Aorta (tissue), 5 donors: ENCODE data around the gene GFRA1. TPM values are rescaled to one million over a fixed set of nuclear protein-coding genes. Genes with fewer than 3 reads are reported as not detected.
"Not testable (repeated sequence)": the region's sequence is repeated elsewhere in the genome, so short reads cannot be mapped to it uniquely, and the experiment has no call there.

Experiments used
- ATAC-seq: fragments of 200-7000 bp; cut with Tn5 transposase; one replicate; pipeline ENCODE4 v1.9.1; 2022; ENCODE audit warnings: moderate library complexity; ENCODE audit not compliant: low FRiP score
- DNase-seq, 2 donors: peaks; one replicate each; pipeline ENCODE4 v3.0.0-alpha.2; 2020
- H3K27ac ChIP-seq, 2 donors: one replicate each; pipeline ENCODE4 v1.5.1; 2013; ENCODE audit warnings: low read length in 2 of 2, mild to moderate bottlenecking in 2 of 2, moderate library complexity in 2 of 2, control low read depth in 1 of 2, inconsistent platforms in 1 of 2, low read depth in 1 of 2
- H3K27me3 ChIP-seq, 2 donors: one replicate each; pipeline ENCODE4 v1.6.1; 2013; ENCODE audit warnings: control low read depth in 1 of 2, low read length in 1 of 2, mild to moderate bottlenecking in 1 of 2, moderate library complexity in 1 of 2; ENCODE audit not compliant: insufficient read depth in 2 of 2, control insufficient read depth in 1 of 2
- H3K36me3 ChIP-seq, 2 donors: one replicate each; pipeline ENCODE4 v1.6.1; 2013; ENCODE audit warnings: control low read depth in 1 of 2, low read length in 1 of 2, mild to moderate bottlenecking in 1 of 2; ENCODE audit not compliant: insufficient read depth in 2 of 2, control insufficient read depth in 1 of 2
- H3K4me1 ChIP-seq, 2 donors: one replicate each; pipeline ENCODE4 v1.6.1; 2013; ENCODE audit warnings: low read length in 2 of 2, control low read depth in 1 of 2, mild to moderate bottlenecking in 1 of 2, moderate library complexity in 1 of 2; ENCODE audit not compliant: insufficient read depth in 2 of 2, control insufficient read depth in 1 of 2
- H3K4me3 ChIP-seq, 2 donors: one replicate each; pipeline ENCODE4 v1.5.1; 2013; ENCODE audit warnings: low read length in 2 of 2, control low read depth in 1 of 2, mild to moderate bottlenecking in 1 of 2
- H3K9me3 ChIP-seq: one replicate; pipeline ENCODE4 v1.6.1; 2013; ENCODE audit warnings: mild to moderate bottlenecking, low read length; ENCODE audit not compliant: control insufficient read depth
- WGBS, 2 donors: extraction: QIAGEN DNeasy Blood & Tissue Kit; methylation state at CpG; one replicate each; pipeline ENCODE4 v1.1.7; 2013; 5-methylcytosine and 5-hydroxymethylcytosine counted together
- intact Hi-C, 2 donors: fragments of 100-400 bp; cut with DNase I; formaldehyde crosslinking; loops; one replicate each; pipeline versions ENCODE4 v1.14.2 to v1.15.0; 2022
- polyA plus RNA-seq, 2 donors: library from polyadenylated mRNA; stranded (reverse); fragments of 200-250 nt; gene quantifications; one replicate each; pipeline ENCODE4 v1.2.3, GENCODE V29; 2013
- total RNA-seq, 2 donors: library from RNA; stranded (reverse); fragmentation: NEBNext Ultra II Directional; extraction: Animal tissue kit (Norgen Biotek cat#: 25700); gene quantifications; one replicate each; pipeline ENCODE4 v1.2.1, GENCODE V29; 2021
- donor health status: healthy with polysubstance abuse.
- donor health status: Bipolar disorder and iron deficiency.
- donor health status: DM: no; HTN: no; CAD: no.
- donor health status: DM: no; HTN: no; CAD: no.
- donor health status: DM: yes; HTN: yes; CAD: no.

Gene GFRA1
- total and polyA plus RNA-seq, 4 donors: under 0.01 to 27.1 (median 5.2) TPM

DNA sequence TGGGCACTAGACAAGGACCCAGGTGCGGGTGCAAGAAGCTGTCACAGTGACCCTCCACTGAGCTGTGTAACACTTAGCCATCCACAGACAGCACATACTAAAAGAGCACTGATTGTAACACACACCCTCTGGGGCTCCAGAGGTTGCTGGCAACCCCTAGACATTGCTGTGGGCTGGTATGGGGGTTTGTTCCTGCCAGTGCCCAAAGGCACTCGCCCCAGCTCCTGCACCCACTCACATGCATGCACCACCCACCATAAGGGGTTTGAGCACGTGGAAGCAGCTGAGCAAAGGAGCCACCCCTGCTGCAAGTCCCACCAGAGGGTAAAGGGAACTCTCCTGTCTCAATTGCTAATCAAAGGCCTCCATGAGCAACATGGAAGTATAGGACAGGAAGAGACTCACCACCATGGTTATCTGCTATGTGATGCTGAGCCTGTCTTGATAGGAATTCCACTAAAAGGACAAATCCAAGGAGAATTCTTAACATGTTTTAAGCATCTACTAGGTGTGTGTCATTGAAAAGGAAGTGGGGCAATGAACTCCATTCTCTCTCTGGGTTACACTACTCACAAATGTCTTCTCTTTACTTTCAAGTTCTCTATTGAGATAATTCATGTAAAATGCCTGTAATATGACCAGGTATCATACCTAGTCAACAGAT lies 103.1 kb downstream of the GFRA1 start:
- Histone ChIP-seq H3K27ac (no peak overlapping the region), H3K4me1 (no peaks in the 10 kb centered on the region), H3K4me3 (no peak overlapping the region), H3K27me3 (no peaks in the 10 kb centered on the region), H3K9me3 (peaks cover 2% of the 10 kb centered on the region), H3K36me3 (no peaks in the 10 kb centered on the region)
- no peak for DNase-seq
- intact Hi-C loops: no loop called here
- no peak for ATAC-seq
- 88 to 89% methylated on average over 3 of the region's 3 CpGs for WGBS, 2 donors

DNA sequence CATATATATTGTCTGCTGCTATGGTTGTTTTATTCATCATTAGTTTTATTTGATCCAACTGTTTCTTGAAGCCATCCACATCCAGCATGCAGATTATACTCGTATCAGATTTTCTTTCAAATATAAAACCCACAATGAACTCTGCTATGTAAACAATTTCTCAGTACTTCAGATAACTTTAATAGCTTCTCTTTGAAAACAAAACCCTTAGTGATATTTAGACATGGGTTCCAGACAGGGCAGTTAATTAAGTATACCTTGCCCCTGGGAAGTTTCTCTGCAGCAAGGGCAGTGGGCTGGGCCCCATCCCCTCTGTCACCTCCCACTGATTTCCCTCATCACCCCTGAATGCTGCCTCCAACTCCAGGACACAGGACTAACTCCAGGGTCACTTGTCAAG lies 104.3 kb downstream of the GFRA1 start:
- Histone ChIP-seq H3K9me3 (peaks cover 2% of the 10 kb centered on the region), H3K4me3 (no peak overlapping the region), H3K27me3 (no peaks in the 10 kb centered on the region), H3K36me3 (no peaks in the 10 kb centered on the region), H3K27ac (no peak overlapping the region), H3K4me1 (no peaks in the 10 kb centered on the region)
- DNase-seq (no peak), ATAC-seq (no peak)
- intact Hi-C loops: no loop called here
- WGBS, 2 donors: 54 to 59% methylated on average over 1 of the region's 1 CpG

DNA sequence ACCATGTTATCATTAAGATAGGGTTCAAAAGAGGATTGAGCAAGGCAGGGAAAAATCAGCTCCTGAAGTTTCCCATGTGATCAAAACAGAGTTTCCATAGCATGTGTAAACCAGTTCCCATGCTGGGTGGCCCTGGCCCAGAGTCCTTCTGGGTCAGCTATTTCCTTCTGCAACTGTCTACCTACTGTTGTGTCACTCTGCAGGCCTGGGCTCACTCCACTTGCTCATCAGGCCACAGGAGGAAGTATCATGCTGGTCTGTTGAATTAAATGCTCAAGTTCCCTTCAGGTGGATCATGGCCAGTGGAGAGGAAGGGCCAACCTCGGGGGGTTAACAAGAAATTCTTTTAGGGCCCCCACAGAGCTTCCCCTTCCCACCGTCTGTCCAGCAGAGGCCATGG lies 104.7 kb downstream of the GFRA1 start:
- H3K4me3 ChIP-seq: no peak overlapping the region
- intact Hi-C loops: no loop called here
- H3K27ac ChIP-seq: no peak overlapping the region
- no peak for ATAC-seq
- DNase-seq: no peak
- H3K4me1 ChIP-seq: no peaks in the 10 kb centered on the region
- WGBS, 2 donors: 40 to 65% methylated on average over 2 of the region's 2 CpGs
- no peaks in the 10 kb centered on the region for H3K27me3 ChIP-seq
- H3K36me3 ChIP-seq: no peaks in the 10 kb centered on the region
- peaks cover 2% of the 10 kb centered on the region for H3K9me3 ChIP-seq

DNA sequence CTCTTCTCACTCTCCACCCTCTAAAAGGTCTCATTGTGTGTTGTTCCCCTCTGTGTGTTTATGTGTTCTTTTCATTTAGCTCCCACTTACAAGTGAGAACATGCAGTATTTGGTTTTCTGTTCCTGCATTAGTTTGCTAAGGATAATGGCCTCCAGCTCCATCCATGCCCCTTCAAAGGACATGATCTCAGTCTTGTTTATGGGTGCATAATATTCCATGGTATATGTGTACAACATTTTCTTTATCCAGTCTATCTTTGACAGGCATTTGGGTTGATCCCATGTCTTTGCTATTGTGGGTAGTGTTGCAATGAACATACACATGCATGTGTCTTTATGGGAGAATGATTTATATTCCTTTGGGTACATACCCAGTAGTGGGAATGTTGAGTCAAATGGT lies 107.1 kb downstream of the GFRA1 start:
- intact Hi-C loops, ATAC-seq, H3K36me3 ChIP-seq, H3K27me3 ChIP-seq, H3K4me1 ChIP-seq, H3K9me3 ChIP-seq, H3K4me3 ChIP-seq, DNase-seq, H3K27ac ChIP-seq: not testable (repeated sequence)

DNA sequence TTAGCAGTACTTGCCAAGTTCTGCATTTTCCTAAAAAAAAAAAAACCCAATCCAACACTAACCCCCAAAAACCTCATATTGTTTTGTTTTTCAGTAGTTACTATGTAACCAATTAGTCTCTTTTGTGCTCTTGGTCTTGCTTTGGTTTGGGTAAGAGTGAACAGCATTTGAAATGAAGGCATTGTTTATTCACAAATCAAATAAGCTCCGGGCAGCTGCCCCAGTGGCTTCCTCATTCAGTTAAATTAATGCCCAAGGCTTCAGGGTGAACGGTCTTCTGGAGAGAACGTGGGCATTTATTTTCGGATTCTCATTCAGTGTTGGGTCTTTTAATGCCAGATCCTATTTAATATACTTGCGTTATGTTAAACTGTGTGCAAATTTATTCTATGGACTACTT lies 108.7 kb downstream of the GFRA1 start:
- ATAC-seq (no peak), DNase-seq (no peak)
- no peak overlapping the region for H3K4me3 ChIP-seq
- intact Hi-C loops: no loop called here
- H3K27me3 ChIP-seq: no peaks in the 10 kb centered on the region
- H3K9me3 ChIP-seq: peaks cover under 1% of the 10 kb centered on the region
- H3K4me1 ChIP-seq: no peaks in the 10 kb centered on the region
- no peaks in the 10 kb centered on the region for H3K36me3 ChIP-seq
- WGBS, 2 donors: 77 to 91% methylated on average over 5 of the region's 5 CpGs
- H3K27ac ChIP-seq: no peak overlapping the region

DNA sequence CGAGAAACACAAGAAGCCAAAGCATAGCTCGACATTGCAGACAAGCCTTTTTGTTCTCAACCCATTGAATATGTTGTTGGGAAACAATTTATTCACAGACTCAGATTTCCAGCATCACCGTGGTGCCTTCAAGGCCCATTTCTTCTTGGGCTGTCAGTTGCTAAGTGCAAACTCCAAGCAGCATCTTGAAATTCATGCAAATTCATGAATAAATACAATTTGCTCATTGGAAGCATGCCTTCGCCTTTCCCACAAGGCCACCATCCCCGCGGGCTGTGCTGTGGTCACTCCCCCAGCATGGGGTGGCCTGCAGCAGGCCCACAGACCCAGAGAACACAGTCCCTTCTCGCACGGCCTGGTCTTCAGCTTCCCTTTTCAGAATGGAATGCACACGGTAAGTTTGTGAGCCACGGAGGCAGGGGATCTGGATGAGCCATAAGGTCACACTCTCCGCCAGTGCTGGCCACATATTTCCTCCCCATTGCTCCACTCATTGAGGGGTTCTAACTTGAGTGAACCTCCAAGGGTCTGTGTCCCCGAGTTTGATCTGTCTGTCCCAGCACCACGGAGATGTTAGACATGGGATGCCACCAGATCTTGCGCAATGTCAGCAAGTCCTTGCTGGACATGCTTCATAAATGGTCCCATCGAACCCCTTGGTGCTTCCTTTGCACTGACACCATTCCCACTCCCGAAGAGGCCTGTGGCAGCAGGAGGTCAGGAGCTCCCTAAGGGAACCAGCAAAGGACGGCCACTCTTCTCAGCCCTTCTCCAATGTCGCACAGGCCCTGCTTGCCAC lies 109.5 kb downstream of the GFRA1 start:
- no peak for ATAC-seq
- intact Hi-C loops: no loop called here
- 93 to 94% methylated on average over 18 of the region's 18 CpGs for WGBS, 2 donors

DNA sequence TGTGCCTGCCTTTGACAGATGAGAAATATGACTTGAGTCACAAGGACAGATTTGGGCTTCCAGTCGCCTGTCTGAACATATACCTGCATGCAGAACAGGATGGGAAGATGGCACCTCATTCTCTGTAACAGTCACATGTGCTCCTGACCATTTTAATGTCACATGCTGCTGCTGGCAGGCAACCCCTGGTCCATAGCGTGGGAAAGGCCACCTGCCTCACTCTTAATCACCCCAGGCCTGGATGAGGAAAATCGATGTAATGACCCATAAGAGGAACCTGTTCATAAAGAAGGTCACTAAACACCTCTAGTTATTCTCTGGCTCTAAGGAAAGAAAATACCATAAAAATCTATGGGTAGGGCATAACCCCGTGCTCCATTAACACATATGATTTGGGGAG lies 110.2 kb downstream of the GFRA1 start:
- Histone ChIP-seq H3K9me3 (no peaks in the 10 kb centered on the region), H3K4me3 (no peak overlapping the region), H3K27ac (no peak overlapping the region), H3K4me1 (no peaks in the 10 kb centered on the region), H3K36me3 (no peaks in the 10 kb centered on the region), H3K27me3 (no peaks in the 10 kb centered on the region)
- 91% methylated on average over 4 of the region's 4 CpGs for WGBS, 2 donors
- no peak for ATAC-seq
- intact Hi-C loops: no loop called here
- DNase-seq: no peak

More for the DNA sequence above, 109.5 kb downstream of the GFRA1 start:
- DNase-seq: no peak
- no peak overlapping the region for H3K27ac ChIP-seq
- H3K27me3 ChIP-seq: no peaks in the 10 kb centered on the region
- no peak overlapping the region for H3K4me3 ChIP-seq
- H3K4me1 ChIP-seq: no peaks in the 10 kb centered on the region
- H3K9me3 ChIP-seq: no peaks in the 10 kb centered on the region
- H3K36me3 ChIP-seq: no peaks in the 10 kb centered on the region

DNA sequence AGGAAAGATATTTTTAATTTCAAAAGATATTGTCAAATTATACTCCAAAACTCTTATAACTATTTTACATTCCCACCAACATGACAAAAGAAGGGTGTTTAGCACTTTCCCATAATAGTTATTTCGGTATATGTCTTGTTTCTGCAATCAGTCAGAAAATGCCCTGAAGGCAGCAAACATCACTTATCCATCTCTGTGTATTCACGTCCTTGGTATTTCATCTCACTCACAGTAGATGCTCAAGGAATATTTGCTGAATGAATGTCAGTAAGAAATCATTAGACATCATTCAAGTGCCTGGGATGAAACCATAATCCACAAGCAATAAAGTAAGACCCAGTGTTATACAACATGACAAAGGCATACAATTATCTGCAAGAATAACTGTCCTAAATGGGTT lies 112.7 kb downstream of the GFRA1 start:
- no peak for ATAC-seq
- Histone ChIP-seq H3K27me3 (no peaks in the 10 kb centered on the region), H3K27ac (no peak overlapping the region), H3K36me3 (no peaks in the 10 kb centered on the region), H3K9me3 (no peaks in the 10 kb centered on the region), H3K4me1 (no peaks in the 10 kb centered on the region), H3K4me3 (no peak overlapping the region)
- no peak for DNase-seq
- WGBS, 2 donors: 85 to 92% methylated on average over 2 of the region's 2 CpGs
- intact Hi-C loops: no loop called here

DNA sequence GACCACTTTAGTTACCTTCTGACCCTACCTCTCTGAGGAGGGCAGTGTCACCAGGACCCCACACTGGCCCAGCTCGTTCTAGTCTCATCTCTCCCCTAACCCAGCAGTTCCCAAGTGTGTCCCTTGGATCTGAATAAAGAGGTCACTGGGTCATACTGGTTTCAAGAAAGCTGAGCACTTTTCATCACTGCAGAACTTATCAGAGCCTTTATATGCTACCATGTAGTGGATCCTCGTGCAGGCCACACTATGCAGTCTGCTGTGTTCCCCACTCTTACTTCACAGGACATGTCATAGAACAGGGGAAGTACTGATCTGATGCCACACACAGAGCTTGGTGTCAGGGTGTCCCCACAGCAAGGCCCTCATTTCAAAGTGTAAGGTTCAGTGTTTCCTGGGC lies 113.8 kb downstream of the GFRA1 start:
- ATAC-seq (no peak), DNase-seq (no peak)
- Histone ChIP-seq H3K27me3 (no peaks in the 10 kb centered on the region), H3K9me3 (no peaks in the 10 kb centered on the region), H3K27ac (no peak overlapping the region), H3K4me3 (no peak overlapping the region), H3K4me1 (no peaks in the 10 kb centered on the region), H3K36me3 (no peaks in the 10 kb centered on the region)
- WGBS, 2 donors: 90 to 91% methylated on average over 2 of the region's 2 CpGs
- intact Hi-C loops: no loop called here
